Liver (tissue), 9 donors: ENCODE results near the gene WFDC6. TPM values are rescaled to one million over a fixed set of nuclear protein-coding genes. Genes with fewer than 3 reads are reported as not detected.

Source experiments
- DNase-seq: peaks from one replicate; pipeline ENCODE4 v3.0.0-alpha.2; 2017; ENCODE audit warnings: low spot score
- H3K27ac ChIP-seq, 2 donors: one replicate each; pipeline ENCODE4 v1.7.0; 2013; ENCODE audit warnings: inconsistent platforms in 2 of 2, low read length in 2 of 2, control low read depth in 1 of 2, low read depth in 1 of 2, mild to moderate bottlenecking in 1 of 2
- H3K27me3 ChIP-seq, 4 donors: one replicate each; pipeline versions ENCODE4 v1.6.1 to v1.7.0; 2013; ENCODE audit warnings: low read length in 3 of 4, inconsistent platforms in 1 of 4, mild to moderate bottlenecking in 1 of 4, moderate library complexity in 1 of 4; ENCODE audit not compliant: control insufficient read depth in 4 of 4, insufficient read depth in 4 of 4
- H3K36me3 ChIP-seq, 4 donors: one replicate each; pipeline versions ENCODE4 v1.6.1 to v1.7.0; 2013; ENCODE audit warnings: low read length in 3 of 4, mild to moderate bottlenecking in 3 of 4, low read depth in 1 of 4, moderate library complexity in 1 of 4; ENCODE audit not compliant: control insufficient read depth in 4 of 4, insufficient read depth in 3 of 4
- H3K4me1 ChIP-seq, 4 donors: one replicate each; pipeline versions ENCODE4 v1.6.1 to v1.7.0; 2013; ENCODE audit warnings: low read length in 3 of 4, mild to moderate bottlenecking in 3 of 4, moderate library complexity in 1 of 4; ENCODE audit not compliant: control insufficient read depth in 4 of 4, insufficient read depth in 4 of 4
- H3K4me3 ChIP-seq, 3 donors: one replicate each; pipeline versions ENCODE4 v1.6.1 to v1.7.0; 2013; ENCODE audit warnings: low read length in 3 of 3, control low read depth in 1 of 3, low read depth in 1 of 3, mild to moderate bottlenecking in 1 of 3
- H3K9ac ChIP-seq, 2 donors: one replicate each; pipeline ENCODE4 v1.7.0; 2013; ENCODE audit warnings: low read length in 2 of 2, mild to moderate bottlenecking in 2 of 2, moderate library complexity in 2 of 2, control low read depth in 1 of 2, low read depth in 1 of 2
- H3K9me3 ChIP-seq, 4 donors: one replicate each; pipeline versions ENCODE4 v1.6.1 to v1.7.0; 2013; ENCODE audit warnings: low read length in 3 of 4; ENCODE audit not compliant: control insufficient read depth in 4 of 4
- ATF3 ChIP-seq: IDR thresholded peaks from 2 replicates; pipeline ENCODE4 v1.6.1; 2016; ENCODE audit warnings: antibody characterized with exemption
- CTCF ChIP-seq: fragments of 150-350 bp; IDR thresholded peaks from 2 replicates; pipeline ENCODE4 v1.5.1; 2017; ENCODE audit warnings: improper control_type of control experiment, low read depth, low read length; ENCODE audit not compliant: missing input control
- EGR1 ChIP-seq, 2 donors: IDR thresholded peaks; 2 replicates each; pipeline ENCODE4 v1.6.1; 2016 to 2018; ENCODE audit warnings: antibody characterized with exemption in 2 of 2, low read depth in 2 of 2
- FOXA1 ChIP-seq: IDR thresholded peaks from 2 replicates; pipeline ENCODE4 v1.6.1; 2016; ENCODE audit warnings: antibody characterized with exemption
- FOXA2 ChIP-seq: IDR thresholded peaks from 2 replicates; pipeline ENCODE4 v1.6.1; 2016; ENCODE audit warnings: antibody characterized with exemption
- GABPA ChIP-seq, 2 donors: IDR thresholded peaks in 1 of 2; conservative IDR thresholded peaks in 1 of 2; 2 replicates each; pipeline ENCODE4 v1.6.1; 2016; ENCODE audit warnings: antibody characterized with exemption in 2 of 2, mild to moderate bottlenecking in 1 of 2, moderate library complexity in 1 of 2
- HNF4A ChIP-seq, 2 donors: conservative IDR thresholded peaks; 2 replicates each; pipeline ENCODE4 v1.6.1; 2016; ENCODE audit warnings: antibody characterized with exemption in 2 of 2, mild to moderate bottlenecking in 2 of 2
- HNF4G ChIP-seq: IDR thresholded peaks from 2 replicates; pipeline ENCODE4 v1.6.1; 2016; ENCODE audit warnings: antibody characterized with exemption
- JUND ChIP-seq, 2 donors: IDR thresholded peaks; 2 replicates each; pipeline ENCODE4 v1.6.1; 2016; ENCODE audit warnings: antibody characterized with exemption in 2 of 2
- MAX ChIP-seq: IDR thresholded peaks from 2 replicates; pipeline ENCODE4 v1.6.1; 2016; ENCODE audit warnings: antibody characterized with exemption
- NR2F2 ChIP-seq: IDR thresholded peaks from 2 replicates; pipeline ENCODE4 v1.6.1; 2016; ENCODE audit warnings: antibody characterized with exemption
- RAD21 ChIP-seq, 2 donors: IDR thresholded peaks; 2 replicates each; pipeline ENCODE4 v1.6.1; 2016; ENCODE audit warnings: antibody characterized with exemption in 2 of 2, mild to moderate bottlenecking in 2 of 2
- REST ChIP-seq: IDR thresholded peaks from 2 replicates; pipeline ENCODE4 v1.6.1; 2016; ENCODE audit warnings: antibody characterized with exemption, mild to moderate bottlenecking
- RXRA ChIP-seq, 2 donors: IDR thresholded peaks; 2 replicates each; pipeline ENCODE4 v1.6.1; 2017 to 2018; ENCODE audit warnings: antibody characterized with exemption in 2 of 2, mild to moderate bottlenecking in 1 of 2
- SP1 ChIP-seq: IDR thresholded peaks from 2 replicates; pipeline ENCODE4 v1.6.1; 2018; ENCODE audit warnings: antibody characterized with exemption, mild to moderate bottlenecking
- TAF1 ChIP-seq: conservative IDR thresholded peaks from 2 replicates; pipeline ENCODE4 v1.6.1; 2016; ENCODE audit warnings: antibody characterized with exemption, mild to moderate bottlenecking
- YY1 ChIP-seq: IDR thresholded peaks from 2 replicates; pipeline ENCODE4 v1.6.1; 2016; ENCODE audit warnings: antibody characterized with exemption, mild to moderate bottlenecking
- WGBS: extraction: QIAGEN DNeasy Blood & Tissue Kit; methylation state at CpG from one replicate; pipeline ENCODE4 v1.1.7; 2013; 5-methylcytosine and 5-hydroxymethylcytosine counted together
- polyA plus RNA-seq, 2 donors: library from polyadenylated mRNA; stranded (reverse) in 1 of 2; unstranded in 1 of 2; fragments of 200-250 nt in 1 of 2; fragments of >200 nt in 1 of 2; fragmentation: Nextera tagmentation in 1 of 2; extraction: Ambion mirVana in 1 of 2; gene quantifications; one replicate each; pipeline versions ENCODE4 v1.2.1 to v1.2.3, GENCODE V29; 2013 to 2015
- total RNA-seq, 2 donors: library from RNA; depleted of rRNA; stranded (reverse); fragments of >200 nt; gene quantifications; one replicate each; pipeline ENCODE4 v1.2.3, GENCODE V29; 2014
- TF ChIP-seq, protein P1 (sequence below): IDR thresholded peaks from 2 replicates; pipeline ENCODE4 v1.6.1; 2016; ENCODE audit warnings: antibody characterized with exemption
- donor health status: healthy.
- donor health status: healthy.
- donor health status: healthy.
- donor health status: healthy.
- donor health status: healthy.

Gene WFDC6
- total RNA-seq (not detected), polyA plus RNA-seq (not detected)

GRCh38 chr20:45539382-45539781, at the start of gene WFDC6:
Gene WFDC6, minus strand, starts transcription at chr20:45539482. Its CDS starts 75 bp downstream, at chr20:45539407.
- no peak for DNase-seq
- H3K27ac ChIP-seq, result no peak within 1 kb of the TSS
- 92% methylated on average over 2 of the region's 2 CpGs for WGBS
- TF ChIP-seq MAX (no peak), SP1 (no peak), EGR1 (IDR thresholded peaks at IDR 0.05; ENCODE audit: low read depth in 2 of 2) (no peak), REST (no peak), HNF4A (conservative IDR thresholded peaks at IDR 0.05) (no peak), ATF3 (no peak), GABPA (IDR thresholded peaks at IDR 0.05 in 1 of 2, conservative IDR thresholded peaks at IDR 0.05 in 1 of 2) (no peak), FOXA1 (no peak), NR2F2 (no peak), JUND (IDR thresholded peaks at IDR 0.05) (no peak), RXRA (IDR thresholded peaks at IDR 0.05) (no peak), YY1 (no peak), FOXA2 (no peak), CTCF (no peak), TAF1 (no peak), RAD21 (IDR thresholded peaks at IDR 0.05) (no peak), HNF4G (no peak)
- TF ChIP-seq, protein P1, sequence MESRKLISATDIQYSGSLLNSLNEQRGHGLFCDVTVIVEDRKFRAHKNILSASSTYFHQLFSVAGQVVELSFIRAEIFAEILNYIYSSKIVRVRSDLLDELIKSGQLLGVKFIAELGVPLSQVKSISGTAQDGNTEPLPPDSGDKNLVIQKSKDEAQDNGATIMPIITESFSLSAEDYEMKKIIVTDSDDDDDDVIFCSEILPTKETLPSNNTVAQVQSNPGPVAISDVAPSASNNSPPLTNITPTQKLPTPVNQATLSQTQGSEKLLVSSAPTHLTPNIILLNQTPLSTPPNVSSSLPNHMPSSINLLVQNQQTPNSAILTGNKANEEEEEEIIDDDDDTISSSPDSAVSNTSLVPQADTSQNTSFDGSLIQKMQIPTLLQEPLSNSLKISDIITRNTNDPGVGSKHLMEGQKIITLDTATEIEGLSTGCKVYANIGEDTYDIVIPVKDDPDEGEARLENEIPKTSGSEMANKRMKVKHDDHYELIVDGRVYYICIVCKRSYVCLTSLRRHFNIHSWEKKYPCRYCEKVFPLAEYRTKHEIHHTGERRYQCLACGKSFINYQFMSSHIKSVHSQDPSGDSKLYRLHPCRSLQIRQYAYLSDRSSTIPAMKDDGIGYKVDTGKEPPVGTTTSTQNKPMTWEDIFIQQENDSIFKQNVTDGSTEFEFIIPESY, result no peak
- no peaks in the 10 kb centered on the region for H3K4me1 ChIP-seq
- H3K9me3 ChIP-seq, result no peaks in the 10 kb centered on the region
- H3K27me3 ChIP-seq, result peaks cover 0 to 9% (median 0%) of the 10 kb centered on the region in 4 donors
- no peak within 1 kb of the TSS for H3K4me3 ChIP-seq
- H3K9ac ChIP-seq, result no peak within 1 kb of the TSS
- H3K36me3 ChIP-seq, result no peaks in the 10 kb centered on the region
